Activated CD8-positive, alpha-beta memory T cell treated with anti-CD3 and anti-CD28 coated beads for 24 hours (primary cell): ENCODE measurements around the gene SCN4A.
"Not testable (repeated sequence)": the region's sequence is repeated elsewhere in the genome, so short reads cannot be mapped to it uniquely, and the experiment has no call there.

Experiments
- DNase-seq: peaks from one replicate; pipeline ENCODE4 v3.0.0-alpha.2; 2020

The SCN4A gene

DNA sequence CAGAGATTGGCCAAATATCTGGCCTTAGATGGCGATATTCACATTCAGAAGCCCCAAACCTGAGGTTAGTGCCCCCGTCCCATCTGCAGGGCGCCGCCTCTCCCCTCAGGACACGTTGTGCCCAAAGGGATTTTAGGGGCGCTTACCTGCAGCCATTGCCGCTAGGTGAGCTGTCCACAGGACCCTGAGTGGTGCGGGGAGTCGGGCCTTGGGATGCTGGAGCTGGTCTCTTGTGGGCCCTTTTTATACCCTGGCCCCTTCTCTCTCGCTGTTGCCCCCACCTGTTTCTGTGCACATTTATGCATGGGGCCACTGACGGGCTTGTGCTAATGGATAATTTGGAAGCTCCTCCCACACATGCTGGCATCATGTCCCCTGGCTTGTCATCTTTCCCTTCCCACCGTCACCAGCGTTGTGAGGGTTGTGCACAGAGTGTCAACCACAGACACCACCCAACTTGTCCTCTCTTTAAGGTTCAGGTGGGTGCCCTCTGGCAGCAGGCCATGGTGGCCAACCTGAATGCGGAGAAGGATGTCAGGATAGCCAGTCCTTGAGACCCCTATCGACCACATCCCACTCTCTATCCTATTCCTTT, 61.6 kb downstream of the SCN4A start, which contains the start of gene CSHL1:
Gene CSHL1, minus strand, starts transcription at position 218 of the 595 bp plus-strand sequence. Its CDS starts 62 bp downstream, at position 156.
- DNase-seq = no peak

DNA sequence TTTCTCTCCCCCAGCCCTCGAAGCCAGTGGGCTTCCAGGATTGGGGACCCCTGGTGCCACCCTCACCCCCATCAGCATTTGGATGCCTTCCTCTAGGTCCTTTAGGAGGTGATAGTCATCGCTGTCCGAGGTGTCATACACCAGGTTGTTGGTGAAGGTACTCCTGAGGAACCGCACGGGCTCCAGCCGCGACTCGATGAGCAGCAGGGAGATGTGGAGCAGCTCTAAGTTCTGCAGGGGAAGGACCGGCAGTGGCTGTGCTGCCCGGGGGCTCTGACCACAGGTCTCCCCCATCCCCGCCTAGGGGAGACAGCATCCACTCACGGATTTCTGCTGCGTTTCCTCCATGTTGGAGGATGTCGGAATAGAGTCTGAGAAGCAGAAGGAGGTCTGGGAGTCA, 62.6 kb downstream of the SCN4A start:
- DNase-seq = no peak

DNA sequence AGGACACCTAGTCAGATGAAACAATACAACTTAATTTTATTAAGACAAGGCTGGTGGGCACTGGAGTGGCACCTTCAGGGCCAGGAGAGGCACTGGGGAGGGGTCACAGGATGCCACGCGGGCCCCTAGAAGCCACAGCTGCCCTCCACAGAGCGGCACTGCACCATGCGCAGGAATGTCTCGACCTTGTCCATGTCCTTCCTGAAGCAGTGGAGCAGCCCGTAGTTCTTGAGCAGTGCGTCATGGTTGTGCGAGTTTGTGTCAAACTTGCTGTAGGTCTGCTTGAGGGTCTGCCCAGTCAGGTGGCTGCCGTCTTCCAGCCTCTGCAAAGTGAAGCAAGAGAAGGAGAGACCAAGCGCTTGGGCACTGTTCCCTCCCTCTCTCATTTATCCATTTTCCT, 63.1 kb downstream of the SCN4A start:
- DNase-seq = not testable (repeated sequence)

DNA sequence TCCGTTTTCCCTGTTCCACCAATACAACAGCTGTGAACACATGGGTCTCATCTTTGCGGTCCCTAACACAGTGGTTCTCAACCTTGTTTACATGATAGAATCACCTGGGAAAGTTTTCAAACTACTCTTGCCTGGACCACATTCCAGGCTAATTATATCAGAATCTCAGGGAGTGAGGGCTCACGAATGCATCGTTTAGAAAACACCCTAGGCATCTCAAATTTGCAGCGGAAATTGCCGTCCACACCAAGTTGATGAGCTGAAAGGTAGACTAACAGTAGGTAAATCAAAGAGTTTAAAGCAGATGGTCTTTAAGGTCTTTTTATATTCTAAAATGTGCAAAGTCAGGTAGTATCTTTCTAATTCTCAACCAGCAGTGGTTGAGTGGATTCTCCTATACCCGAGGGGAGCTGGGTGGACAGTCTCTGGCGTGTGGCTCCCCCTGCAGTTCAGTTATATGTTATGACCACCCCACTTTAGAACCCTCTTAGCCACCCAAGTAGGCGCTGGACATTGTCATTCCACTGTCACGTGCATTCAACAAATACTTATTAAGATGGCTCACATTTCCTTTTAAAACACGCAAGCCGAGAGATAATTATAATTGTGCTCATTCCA, 65.4 kb downstream of the SCN4A start:
- DNase-seq = not testable (repeated sequence)

DNA sequence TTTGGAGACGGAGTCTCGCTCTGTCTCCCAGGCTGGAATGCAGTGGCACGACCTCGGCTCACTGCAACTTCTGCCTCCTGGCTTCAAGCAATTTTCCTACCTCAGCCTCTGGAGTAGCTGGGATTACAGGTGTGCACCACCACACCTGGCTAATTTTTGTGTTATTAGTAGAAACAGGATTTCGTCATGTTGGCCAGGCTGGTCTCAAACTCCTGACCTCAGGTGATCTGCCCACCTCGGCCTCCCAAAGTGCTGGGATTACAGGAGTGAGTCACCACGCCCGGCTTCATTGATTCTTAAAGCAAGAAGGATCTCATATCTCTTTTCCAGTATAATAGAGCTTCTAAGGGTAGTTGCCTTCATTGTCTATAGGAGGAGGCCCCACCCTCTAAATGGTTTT, 67.9 kb downstream of the SCN4A start:
- DNase-seq = not testable (repeated sequence)

DNA sequence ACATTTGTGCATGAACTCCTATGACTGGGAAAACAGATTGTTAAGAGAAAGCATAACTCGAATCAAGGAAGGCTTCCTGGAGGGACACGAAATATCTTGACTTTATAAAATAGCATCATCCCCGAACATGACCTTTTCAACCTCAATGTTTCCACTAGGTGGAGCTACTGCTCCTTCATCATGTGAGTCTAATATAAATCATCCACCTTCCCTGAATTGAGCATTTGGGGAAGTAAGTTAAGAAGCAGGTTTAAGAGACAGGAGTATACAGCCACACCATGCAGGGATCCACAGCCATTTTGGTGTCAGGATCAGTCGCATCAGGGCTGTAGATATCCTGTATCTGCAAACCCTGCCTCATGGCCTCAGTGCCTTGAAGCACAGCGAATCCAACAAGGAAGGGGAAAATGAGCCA, 68.9 kb downstream of the SCN4A start:
- not testable (repeated sequence) for DNase-seq

DNA sequence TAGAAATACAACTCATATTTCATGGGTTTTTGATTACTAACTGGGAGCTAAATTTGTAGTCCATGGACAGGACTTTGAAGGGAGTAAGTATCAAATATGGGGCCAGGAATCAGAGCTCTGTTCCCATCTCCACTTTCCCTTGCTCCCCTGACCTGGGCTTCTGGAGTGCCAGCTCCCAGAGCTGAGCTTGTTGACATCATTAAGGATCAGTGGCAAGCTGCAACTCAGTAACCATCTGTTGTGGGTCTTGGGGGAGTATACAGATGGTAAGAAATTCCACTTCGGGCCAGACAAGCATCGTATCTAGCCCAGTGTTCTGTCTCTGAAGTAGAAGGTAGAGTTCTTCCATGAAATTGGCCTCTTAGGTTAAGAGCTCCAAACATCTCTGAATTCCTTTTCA, 70.7 kb downstream of the SCN4A start:
- DNase-seq = not testable (repeated sequence)

DNA sequence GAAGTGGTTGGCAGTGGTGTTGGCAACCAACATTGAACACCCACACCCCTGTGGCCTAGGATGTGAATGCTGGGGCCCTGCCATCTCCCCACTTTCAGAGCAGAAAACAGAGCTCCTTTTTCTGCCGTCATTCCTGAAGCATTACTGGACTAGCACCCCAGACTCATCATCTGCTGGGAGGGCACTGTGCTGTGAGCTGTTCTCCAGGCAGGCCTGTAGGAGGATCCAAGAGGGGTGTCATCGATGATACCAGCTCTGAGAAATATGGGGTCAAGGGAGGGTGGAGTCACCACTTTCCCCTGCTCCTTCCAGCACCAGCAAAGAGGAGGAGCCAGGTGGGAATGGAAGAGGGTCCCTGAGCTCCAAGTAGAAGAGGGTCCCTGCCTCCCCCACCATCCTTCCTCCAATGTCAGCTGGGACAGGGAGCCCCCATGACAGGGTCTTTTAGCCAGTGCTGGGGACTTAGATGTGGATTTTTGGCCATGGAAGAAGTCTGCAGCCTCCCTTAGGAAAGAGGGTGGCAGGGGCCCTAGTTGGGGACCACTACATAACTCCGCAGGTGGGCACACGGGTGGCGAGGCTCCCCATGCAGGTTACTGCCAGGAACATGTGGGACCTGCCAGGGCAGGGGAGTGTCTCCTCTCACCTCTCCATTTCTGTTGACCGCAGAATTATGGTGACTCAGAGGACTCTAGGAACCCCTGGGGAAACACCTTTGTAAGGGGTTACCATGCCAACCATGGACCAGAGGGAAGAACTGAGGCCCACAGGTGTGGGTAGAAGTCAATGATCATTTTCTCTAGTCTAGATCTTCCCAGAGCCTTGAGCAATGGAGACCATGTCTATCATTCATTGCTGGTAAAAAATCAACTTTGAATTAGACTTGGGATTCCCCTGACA, 73.6 kb downstream of the SCN4A start:
- not testable (repeated sequence) for DNase-seq

DNA sequence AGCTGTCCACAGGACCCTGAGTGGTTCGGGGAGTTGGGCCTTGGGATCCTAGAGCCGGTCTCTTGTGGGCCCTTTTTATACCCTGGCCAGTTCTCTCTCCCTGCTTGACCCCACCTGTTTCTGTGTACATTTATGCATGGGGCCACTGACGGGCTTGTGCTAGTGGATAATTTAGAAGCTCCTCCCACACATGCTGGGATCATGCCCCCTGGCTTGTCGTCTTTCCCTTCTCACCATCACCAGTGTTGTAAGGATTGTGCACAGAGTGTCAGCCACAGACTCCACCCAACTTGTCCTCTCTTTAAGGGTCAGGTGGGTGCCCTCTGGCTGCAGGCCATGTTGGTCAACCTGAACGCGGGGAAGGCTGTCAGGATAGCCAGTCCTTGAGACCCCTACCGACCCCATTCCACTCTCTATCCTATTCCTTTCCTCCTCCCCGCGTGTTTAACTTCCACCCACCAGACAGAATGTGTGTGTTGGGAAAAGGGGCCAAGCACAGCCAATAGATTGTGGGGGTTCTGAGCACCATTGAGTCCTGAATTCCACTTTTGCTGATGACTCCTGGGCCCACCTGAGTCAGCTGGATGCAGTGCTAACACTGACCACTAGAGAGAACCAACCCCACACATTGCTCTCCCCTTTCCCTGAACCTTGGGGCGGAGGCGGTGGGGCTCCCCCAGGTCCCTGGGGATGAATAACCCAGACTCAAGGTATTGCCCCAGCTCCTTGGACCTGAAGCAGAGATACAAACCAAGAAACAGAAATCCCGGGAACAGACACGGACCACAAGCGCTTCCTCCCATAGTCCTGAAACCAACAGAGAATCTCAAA, 76.0 kb downstream of the SCN4A start, which contains the start of gene CSH1:
Gene CSH1, minus strand, starts transcription at position 51 of the 831 bp plus-strand sequence. CDS start 63 bp downstream, outside the sequence.
- DNase-seq = not testable (repeated sequence)

DNA sequence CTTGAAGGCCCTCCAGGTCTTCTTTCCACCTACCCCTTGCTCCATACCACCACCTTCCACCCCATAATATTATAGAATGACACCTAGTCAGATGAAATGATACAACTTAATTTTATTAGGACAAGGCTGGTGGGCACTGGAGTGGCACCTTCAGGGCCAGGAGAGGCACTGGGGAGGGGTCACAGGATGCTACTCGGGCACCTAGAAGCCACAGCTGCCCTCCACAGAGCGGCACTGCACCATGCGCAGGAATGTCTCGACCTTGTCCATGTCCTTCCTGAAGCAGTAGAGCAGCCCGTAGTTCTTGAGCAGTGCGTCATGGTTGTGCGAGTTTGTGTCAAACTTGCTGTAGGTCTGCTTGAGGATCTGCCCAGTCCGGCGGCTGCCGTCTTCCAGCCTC, 77.9 kb downstream of the SCN4A start:
- DNase-seq = peak; percentile 38

DNA sequence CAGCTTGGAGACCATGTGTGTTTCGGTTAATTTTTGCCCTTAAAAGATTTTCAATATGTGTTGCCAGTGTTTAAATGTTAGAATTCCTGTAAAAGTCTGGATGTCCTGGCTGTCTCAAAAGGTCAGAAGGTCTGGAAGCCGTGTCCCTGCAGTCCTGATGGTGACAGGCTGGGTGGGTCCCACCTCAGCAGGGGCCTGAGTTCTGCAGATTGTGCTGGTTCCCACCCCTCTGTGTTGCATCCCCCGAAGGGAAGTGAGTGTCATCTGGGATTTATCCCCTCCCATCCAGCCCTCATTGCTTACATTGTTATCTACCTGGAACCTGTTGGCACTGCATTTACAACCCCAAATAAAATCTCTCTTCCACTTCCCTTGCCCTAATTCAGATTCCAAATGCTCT, 78.7 kb downstream of the SCN4A start:
- DNase-seq = peak; percentile 38

DNA sequence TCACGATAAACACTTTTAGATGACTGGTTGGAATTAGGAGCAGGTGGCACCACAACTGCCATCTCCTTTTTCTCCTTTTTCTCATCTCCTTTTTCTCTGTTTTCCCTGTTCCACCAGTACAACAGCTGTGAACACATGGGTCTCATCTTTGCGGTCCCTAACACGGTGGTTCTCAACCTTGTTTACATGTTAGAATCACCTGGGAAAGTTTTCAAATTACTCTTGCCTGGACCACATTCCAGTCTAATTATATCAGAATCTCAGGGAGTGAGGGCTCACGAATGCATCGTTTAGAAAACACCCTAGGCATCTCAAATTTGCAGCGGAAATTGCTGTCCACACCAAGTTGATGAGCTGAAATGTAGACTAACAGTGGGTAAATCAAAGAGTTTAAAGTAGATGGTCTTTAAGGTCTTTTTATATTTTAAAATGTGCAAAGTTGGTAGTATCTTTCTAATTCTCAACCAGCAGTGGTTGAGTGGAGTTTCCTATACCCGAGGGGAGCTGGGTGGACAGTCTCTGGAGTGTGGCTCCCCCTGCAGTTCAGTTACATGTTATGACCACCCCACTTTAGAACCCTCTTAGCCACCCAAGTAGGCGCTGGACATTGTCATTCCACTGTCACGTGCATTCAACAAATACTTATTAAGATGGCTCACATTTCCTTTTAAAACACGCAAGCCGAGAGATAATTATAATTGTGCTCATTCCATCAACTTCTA, 80.2 kb downstream of the SCN4A start:
- DNase-seq = peak; percentile 5

DNA sequence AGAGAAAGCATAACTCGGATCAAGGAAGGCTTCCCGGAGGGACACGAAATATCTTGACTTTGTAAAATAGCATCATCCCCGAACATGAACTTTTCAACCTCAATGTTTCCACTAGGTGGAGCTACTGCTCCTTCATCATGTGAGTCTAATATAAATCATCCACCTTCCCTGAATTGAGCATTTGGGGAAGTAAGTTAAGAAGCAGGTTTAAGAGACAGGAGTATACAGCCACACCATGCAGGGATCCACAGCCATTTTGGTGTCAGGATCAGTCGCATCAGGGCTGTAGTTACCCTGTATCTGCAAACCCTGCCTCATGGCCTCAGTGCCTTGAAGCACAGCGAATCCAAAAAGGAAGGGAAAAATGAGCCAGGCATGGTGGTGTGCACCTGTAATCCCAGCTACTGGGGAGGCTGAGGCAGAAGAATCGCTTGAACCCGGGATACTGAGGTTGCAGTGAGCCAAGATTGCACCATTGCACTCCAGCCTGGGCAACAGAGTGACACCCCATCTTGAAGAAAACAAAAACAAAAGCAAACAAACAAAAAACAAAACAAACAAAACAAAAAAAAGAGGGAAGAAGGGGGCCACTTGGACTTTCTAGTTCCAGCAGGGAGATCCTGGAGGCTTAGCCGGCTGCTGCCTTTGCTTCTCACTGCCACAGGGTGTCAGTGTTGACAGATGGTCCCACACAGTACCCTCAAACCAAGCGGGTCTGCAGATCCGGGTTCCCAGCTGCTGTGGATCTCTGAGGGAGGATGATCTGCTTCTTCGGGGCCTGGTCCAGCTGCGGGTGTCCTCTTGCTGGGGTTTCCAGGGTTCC, 83.5 kb downstream of the SCN4A start:
- peak; percentile 54 for DNase-seq
